ENCODE data around the gene IL24. TPM values are rescaled to one million over a fixed set of nuclear protein-coding genes. Genes with fewer than 3 reads are reported as not detected.

Gene IL24
- total RNA-seq, 2 donors from 2014 or later: not detected

GRCh38 chr1:206933333-206933945 is 36.2 kb downstream of the IL24 start:
- H3K4me3 ChIP-seq: no peak overlapping the region
- ATAC-seq (ENCODE audit: insufficient number of reproducible peaks, low FRiP score, low read depth) (no peak), DNase-seq (ENCODE audit: low spot score) (no peak)

GRCh38 chr1:206935491-206936067 is 38.3 kb downstream of the IL24 start:
- Histone ChIP-seq H3K36me3 (no peaks in the 10 kb centered on the region), H3K27me3 (replicated peaks; ENCODE audit: insufficient read depth) (no peaks in the 10 kb centered on the region), H3K27ac (no peak overlapping the region), H3K9me3 (no peaks in the 10 kb centered on the region), H3K4me1 (ENCODE audit: control insufficient read depth in 1 of 2, low read depth in 2 of 2) (no peaks in the 10 kb centered on the region), H3K4me3 (no peak overlapping the region)
- ATAC-seq (ENCODE audit: insufficient number of reproducible peaks, low FRiP score, low read depth) (no peak), DNase-seq (ENCODE audit: low spot score) (no peak)
- TF ChIP-seq CTCF (IDR thresholded peaks at IDR 0.05): peak; percentile 27

More at GRCh38 chr1:206933333-206933945, 36.2 kb downstream of the IL24 start:
- Histone ChIP-seq H3K27me3 (replicated peaks; ENCODE audit: insufficient read depth) (no peaks in the 10 kb centered on the region), H3K36me3 (no peaks in the 10 kb centered on the region), H3K4me1 (ENCODE audit: control insufficient read depth in 1 of 2, low read depth in 2 of 2) (no peaks in the 10 kb centered on the region), H3K9me3 (no peaks in the 10 kb centered on the region), H3K27ac (no peak overlapping the region)
- TF ChIP-seq CTCF (IDR thresholded peaks at IDR 0.05): peak; percentile 10

GRCh38 chr1:206937425-206937824 is 40.2 kb downstream of the IL24 start:
- Histone ChIP-seq H3K4me3 (no peak overlapping the region), H3K27ac (no peak overlapping the region), H3K36me3 (no peaks in the 10 kb centered on the region), H3K27me3 (replicated peaks; ENCODE audit: insufficient read depth) (no peaks in the 10 kb centered on the region), H3K9me3 (no peaks in the 10 kb centered on the region), H3K4me1 (ENCODE audit: control insufficient read depth in 1 of 2, low read depth in 2 of 2) (no peaks in the 10 kb centered on the region)
- ATAC-seq (ENCODE audit: insufficient number of reproducible peaks, low FRiP score, low read depth) (no peak), DNase-seq (ENCODE audit: low spot score) (no peak)
- no peak for TF ChIP-seq CTCF (IDR thresholded peaks at IDR 0.05)

- no peaks in the 10 kb centered on the region for H3K9me3 ChIP-seq
- DNase-seq (ENCODE audit: low spot score) (no peak), ATAC-seq (ENCODE audit: insufficient number of reproducible peaks, low FRiP score, low read depth) (no peak)
- no peak for TF ChIP-seq CTCF (IDR thresholded peaks at IDR 0.05)
- H3K4me1 ChIP-seq (ENCODE audit: control insufficient read depth in 1 of 2, low read depth in 2 of 2): no peaks in the 10 kb centered on the region
- no peaks in the 10 kb centered on the region for H3K36me3 ChIP-seq
- no peak overlapping the region for H3K4me3 ChIP-seq
- H3K27ac ChIP-seq: no peak overlapping the region
- no peaks in the 10 kb centered on the region for H3K27me3 ChIP-seq (replicated peaks; ENCODE audit: insufficient read depth)
These were observed 41.9 kb downstream of the IL24 start for GRCh38 chr1:206939131-206939530.

- no peak overlapping the region for H3K27ac ChIP-seq
- no peak for DNase-seq (ENCODE audit: low spot score)
- no peak for ATAC-seq (ENCODE audit: insufficient number of reproducible peaks, low FRiP score, low read depth)
- no peaks in the 10 kb centered on the region for H3K27me3 ChIP-seq (replicated peaks; ENCODE audit: insufficient read depth)
- no peaks in the 10 kb centered on the region for H3K4me1 ChIP-seq (ENCODE audit: control insufficient read depth in 1 of 2, low read depth in 2 of 2)
- no peak overlapping the region for H3K4me3 ChIP-seq
- no peak for TF ChIP-seq CTCF (IDR thresholded peaks at IDR 0.05)
- H3K9me3 ChIP-seq: no peaks in the 10 kb centered on the region
- H3K36me3 ChIP-seq: no peaks in the 10 kb centered on the region
These were observed 42.8 kb downstream of the IL24 start for GRCh38 chr1:206939841-206940587.
